Measurements from ENCODE around the gene AVPR2. TPM values are rescaled to one million over a fixed set of nuclear protein-coding genes. Genes with fewer than 3 reads are reported as not detected.
A peak's percentile ranks its signal among the peaks of the same experiment; 100 is the strongest.

Gene AVPR2
- total RNA-seq, 6 donors from 2014 or later, result 1.2 to 2.8 (median 1.4) TPM; not detected in 3

- WGBS, 2 donors, result 27% methylated on average over 3 of the region's 87 CpGs; no CpG with 5 or more reads in 1 of the 2 donors
- ATAC-seq (ENCODE audit: low FRiP score in 2 of 2) (peak; percentile 87 to 98), DNase-seq (peak; percentile 80 to 95)
- no peaks in the 10 kb centered on the region for H3K9me3 ChIP-seq
- peak within 1 kb of the TSS; percentile 60 to 76 (median 70) for H3K27ac ChIP-seq
- H3K27me3 ChIP-seq, result no peaks in the 10 kb centered on the region
- peak within 1 kb of the TSS; percentile 60 to 78 (median 73) for H3K4me3 ChIP-seq
- peak in 2 of 4 donors; percentile 25 to 52 for TF ChIP-seq POLR2A (IDR thresholded peaks at IDR 0.05)
- TF ChIP-seq EP300 (IDR thresholded peaks at IDR 0.05), result no peak
- H3K36me3 ChIP-seq, result peaks cover 0 to 31% (median 11%) of the 10 kb centered on the region in 4 donors
- H3K4me1 ChIP-seq, result peaks cover 5 to 36% (median 12%) of the 10 kb centered on the region in 4 donors
These were observed 30.4 kb downstream of the AVPR2 start, which contains the start of gene NAA10 for GRCh38 chrX:153934762-153935325. TSS of gene NAA10 (minus strand) at chrX:153935037. CDS start at chrX:153934904, 133 bp downstream.

- Histone ChIP-seq H3K4me1 (peaks cover 5 to 36% (median 10%) of the 10 kb centered on the region in 4 donors), H3K27ac (peak overlapping the region in 2 of 4 donors; percentile 39 to 76), H3K27me3 (no peaks in the 10 kb centered on the region), H3K4me3 (peak overlapping the region; percentile 16 to 78 (median 73)), H3K36me3 (peaks cover 0 to 25% (median 10%) of the 10 kb centered on the region in 4 donors), H3K9me3 (no peaks in the 10 kb centered on the region)
- DNase-seq (no peak), ATAC-seq (ENCODE audit: low FRiP score in 2 of 2) (no peak)
- WGBS, 2 donors, result 43 to 48% methylated on average over 6 to 24 of the region's 32 CpGs
- TF ChIP-seq CTCF (IDR thresholded peaks at IDR 0.05) (no peak), POLR2AphosphoS5 (IDR thresholded peaks at IDR 0.05) (no peak), EP300 (IDR thresholded peaks at IDR 0.05) (no peak), POLR2A (IDR thresholded peaks at IDR 0.05) (no peak)
These were observed 30.9 kb downstream of the AVPR2 start for GRCh38 chrX:153935326-153935851.

GRCh38 chrX:153937056-153937455, 32.6 kb downstream of the AVPR2 start:
- 83 to 93% methylated on average over 3 of the region's 3 CpGs for WGBS, 2 donors
- Histone ChIP-seq H3K9me3 (no peaks in the 10 kb centered on the region), H3K36me3 (peaks cover 0 to 9% (median 2%) of the 10 kb centered on the region in 4 donors), H3K4me3 (no peak overlapping the region), H3K4me1 (peaks cover 5 to 47% (median 11%) of the 10 kb centered on the region in 4 donors), H3K27ac (no peak overlapping the region), H3K27me3 (no peaks in the 10 kb centered on the region)
- DNase-seq, result no peak
- ATAC-seq (ENCODE audit: low FRiP score in 2 of 2), result no peak
- no peak for TF ChIP-seq EP300 (IDR thresholded peaks at IDR 0.05)
- no peak for TF ChIP-seq POLR2A (IDR thresholded peaks at IDR 0.05)

- no peaks in the 10 kb centered on the region for H3K36me3 ChIP-seq
- DNase-seq (no peak), ATAC-seq (ENCODE audit: low FRiP score in 2 of 2) (no peak)
- H3K4me1 ChIP-seq, result peaks cover 5 to 51% (median 11%) of the 10 kb centered on the region in 4 donors
- TF ChIP-seq EP300 (IDR thresholded peaks at IDR 0.05) (no peak), CTCF (IDR thresholded peaks at IDR 0.05) (no peak), POLR2AphosphoS5 (IDR thresholded peaks at IDR 0.05) (no peak), POLR2A (IDR thresholded peaks at IDR 0.05) (no peak)
- H3K27ac ChIP-seq, result no peak overlapping the region
- H3K9me3 ChIP-seq, result no peaks in the 10 kb centered on the region
- 83 to 94% methylated on average over 2 to 10 of the region's 10 CpGs for WGBS, 2 donors
- no peaks in the 10 kb centered on the region for H3K27me3 ChIP-seq
- no peak overlapping the region for H3K4me3 ChIP-seq
These were observed 33.8 kb downstream of the AVPR2 start for GRCh38 chrX:153938226-153938786.

- ATAC-seq (ENCODE audit: low FRiP score in 2 of 2) (no peak), DNase-seq (no peak)
- Histone ChIP-seq H3K9me3 (no peaks in the 10 kb centered on the region), H3K27me3 (no peaks in the 10 kb centered on the region), H3K36me3 (no peaks in the 10 kb centered on the region), H3K4me1 (peaks cover 0 to 51% (median 3%) of the 10 kb centered on the region in 4 donors), H3K4me3 (no peak overlapping the region), H3K27ac (no peak overlapping the region)
- 61% methylated on average over 7 of the region's 7 CpGs; no CpG with 5 or more reads in 1 of the 2 donors for WGBS, 2 donors
- no peak for TF ChIP-seq POLR2AphosphoS5 (IDR thresholded peaks at IDR 0.05)
- TF ChIP-seq EP300 (IDR thresholded peaks at IDR 0.05), result no peak
- TF ChIP-seq CTCF (IDR thresholded peaks at IDR 0.05), result no peak
- no peak for TF ChIP-seq POLR2A (IDR thresholded peaks at IDR 0.05)
These were observed 35.1 kb downstream of the AVPR2 start for GRCh38 chrX:153939573-153939972.

Measured in upper lobe of left lung (tissue), 6 donors.